HEK293 (cell line): ENCODE results near the gene LDHD.

Source experiments
- CTCF ChIA-PET: fragments of 350-600 bp; formaldehyde crosslinking; extraction: SDS; loops from one replicate; lab custom pipeline; 2021; ENCODE audit warnings: antibody characterized with exemption; lab: Yijun Ruan, JAX
- POLR2A ChIA-PET: fragments of 300-600 bp; formaldehyde crosslinking; extraction: SDS; loops from one replicate; lab custom pipeline; 2020; ENCODE audit warnings: antibody characterized with exemption, inconsistent platforms; lab: Yijun Ruan, JAX
- H3K27ac ChIP-seq: fragments of 200-500 bp; sonication (Bioruptor generic); 2 replicates; pipeline ENCODE4 v1.5.1; 2014; ENCODE audit warnings: low read depth, low read length, control low read depth, inconsistent platforms; ENCODE audit errors: extremely low read depth
- H3K36me3 ChIP-seq, 2 experiments: fragments of 200-500 bp in 1 of 2; sonication (Bioruptor generic) in 1 of 2; 1 replicate in 1 of 2; 2 replicates in 1 of 2; pipeline ENCODE4 v1.5.1; 2014 to 2017; ENCODE audit warnings: inconsistent platforms in 2 of 2, low read length in 2 of 2; ENCODE audit not compliant: control insufficient read depth in 2 of 2, insufficient read depth in 1 of 2
- H3K4me1 ChIP-seq: fragments of 200-500 bp; sonication (Bioruptor generic); 2 replicates; pipeline ENCODE4 v1.5.1; 2014; ENCODE audit warnings: mild to moderate bottlenecking, low read length, inconsistent platforms; ENCODE audit not compliant: control insufficient read depth, insufficient read depth
- H3K4me3 ChIP-seq: 2 replicates; pipeline ENCODE4 v1.5.1; 2011; ENCODE audit warnings: low read depth, mild to moderate bottlenecking, control low read depth, low read length, moderate library complexity
- H3K9me3 ChIP-seq: fragments of 200-500 bp; sonication (Bioruptor generic); 2 replicates; pipeline ENCODE4 v1.5.1; 2014; ENCODE audit warnings: low read depth, low read length, inconsistent platforms; ENCODE audit not compliant: control insufficient read depth, insufficient read depth
- BCL11B ChIP-seq: fragments of 450-650 bp; formaldehyde crosslinking; IDR thresholded peaks from 2 replicates; pipeline ENCODE4 v1.5.1; 2016; ENCODE audit warnings: low read depth, missing biosample characterization, missing genetic modification characterization
- FEZF1 ChIP-seq: fragments of 450-650 bp; formaldehyde crosslinking; IDR thresholded peaks from 2 replicates; pipeline ENCODE4 v1.5.1; 2016; ENCODE audit warnings: missing biosample characterization, missing genetic modification characterization
- GLI4 ChIP-seq: fragments of 450-650 bp; formaldehyde crosslinking; IDR thresholded peaks from 2 replicates; pipeline ENCODE4 v1.5.1; 2016; ENCODE audit warnings: missing biosample characterization, missing genetic modification characterization
- SCRT2 ChIP-seq: fragments of 450-650 bp; formaldehyde crosslinking; IDR thresholded peaks from 2 replicates; pipeline ENCODE4 v1.5.1; 2016; ENCODE audit warnings: missing biosample characterization, missing genetic modification characterization
- SP7 ChIP-seq: fragments of 450-650 bp; formaldehyde crosslinking; IDR thresholded peaks from 2 replicates; pipeline ENCODE4 v1.5.1; 2016; ENCODE audit warnings: missing biosample characterization, missing genetic modification characterization
- TCF7L2 ChIP-seq: IDR thresholded peaks from 2 replicates; pipeline ENCODE4 v1.6.1; 2011; ENCODE audit warnings: low read depth, mild to moderate bottlenecking, inconsistent platforms, low read length, moderate library complexity, borderline replicate concordance
- ZNF174 ChIP-seq: fragments of 450-650 bp; formaldehyde crosslinking; IDR thresholded peaks from 2 replicates; pipeline ENCODE4 v1.5.0; 2017; ENCODE audit warnings: missing biosample characterization, mild to moderate bottlenecking, missing genetic modification characterization
- ZNF350 ChIP-seq: fragments of 450-650 bp; formaldehyde crosslinking; IDR thresholded peaks from 2 replicates; pipeline ENCODE4 v1.5.0; 2017; ENCODE audit warnings: missing biosample characterization, mild to moderate bottlenecking, missing genetic modification characterization
- ZNF37A ChIP-seq: fragments of 450-650 bp; IDR thresholded peaks from 2 replicates; pipeline ENCODE4 v1.5.1; 2018; ENCODE audit warnings: missing biosample characterization, missing genetic modification characterization
- ZNF394 ChIP-seq: fragments of 450-650 bp; formaldehyde crosslinking; IDR thresholded peaks from 2 replicates; pipeline ENCODE4 v1.5.1; 2016; ENCODE audit warnings: missing biosample characterization, missing genetic modification characterization, mild to moderate bottlenecking, moderate library complexity, borderline replicate concordance
- ZNF426 ChIP-seq: fragments of 450-650 bp; formaldehyde crosslinking; IDR thresholded peaks from 2 replicates; pipeline ENCODE4 v1.5.1; 2017; ENCODE audit warnings: missing biosample characterization, missing genetic modification characterization, mild to moderate bottlenecking, inconsistent platforms, moderate library complexity
- ZNF501 ChIP-seq: fragments of 450-650 bp; formaldehyde crosslinking; IDR thresholded peaks from 2 replicates; pipeline ENCODE4 v1.5.1; 2016; ENCODE audit warnings: missing biosample characterization, missing genetic modification characterization
- ZNF555 ChIP-seq: fragments of 450-650 bp; formaldehyde crosslinking; conservative IDR thresholded peaks from 2 replicates; pipeline ENCODE4 v1.5.1; 2017; ENCODE audit warnings: missing biosample characterization, mild to moderate bottlenecking, missing genetic modification characterization, inconsistent platforms
- ZNF561 ChIP-seq: fragments of 450-650 bp; IDR thresholded peaks from 2 replicates; pipeline ENCODE4 v1.5.1; 2018; ENCODE audit warnings: missing biosample characterization, missing genetic modification characterization, borderline replicate concordance
- ZNF747 ChIP-seq: fragments of 450-650 bp; formaldehyde crosslinking; IDR thresholded peaks from 2 replicates; pipeline ENCODE4 v1.5.1; 2016; ENCODE audit warnings: missing biosample characterization, missing genetic modification characterization
- ZNF785 ChIP-seq: fragments of 450-650 bp; formaldehyde crosslinking; IDR thresholded peaks from 2 replicates; pipeline ENCODE4 v1.5.1; 2016; ENCODE audit warnings: missing biosample characterization, missing genetic modification characterization
- TF ChIP-seq, protein P1 (sequence below): fragments of 450-650 bp; IDR thresholded peaks from 2 replicates; pipeline ENCODE4 v1.5.1; 2018; ENCODE audit warnings: missing biosample characterization, missing genetic modification characterization
- TF ChIP-seq, protein P2 (sequence below): fragments of 450-650 bp; formaldehyde crosslinking; IDR thresholded peaks from 2 replicates; pipeline ENCODE4 v1.5.1; 2016; ENCODE audit warnings: missing biosample characterization, missing genetic modification characterization, low read depth
- TF ChIP-seq, protein P3 (sequence below): fragments of 450-650 bp; formaldehyde crosslinking; IDR thresholded peaks from 2 replicates; pipeline ENCODE4 v1.5.1; 2017; ENCODE audit warnings: missing biosample characterization, missing genetic modification characterization
- TF ChIP-seq, protein P4 (sequence below): fragments of 450-650 bp; formaldehyde crosslinking; IDR thresholded peaks from 2 replicates; pipeline ENCODE4 v1.5.0; 2017; ENCODE audit warnings: missing biosample characterization, missing genetic modification characterization, borderline replicate concordance
- TF ChIP-seq, protein P5 (sequence below): fragments of 450-650 bp; formaldehyde crosslinking; IDR thresholded peaks from 2 replicates; pipeline ENCODE4 v1.5.1; 2016; ENCODE audit warnings: missing biosample characterization, missing genetic modification characterization
- TF ChIP-seq, protein P6 (sequence below): fragments of 450-650 bp; formaldehyde crosslinking; IDR thresholded peaks from 2 replicates; pipeline ENCODE4 v1.5.1; 2016; ENCODE audit warnings: missing biosample characterization, missing genetic modification characterization
- TF ChIP-seq, protein P7 (sequence below): fragments of 450-650 bp; formaldehyde crosslinking; IDR thresholded peaks from 2 replicates; pipeline ENCODE4 v1.5.1; 2016; ENCODE audit warnings: missing biosample characterization, missing genetic modification characterization

The LDHD gene

DNA sequence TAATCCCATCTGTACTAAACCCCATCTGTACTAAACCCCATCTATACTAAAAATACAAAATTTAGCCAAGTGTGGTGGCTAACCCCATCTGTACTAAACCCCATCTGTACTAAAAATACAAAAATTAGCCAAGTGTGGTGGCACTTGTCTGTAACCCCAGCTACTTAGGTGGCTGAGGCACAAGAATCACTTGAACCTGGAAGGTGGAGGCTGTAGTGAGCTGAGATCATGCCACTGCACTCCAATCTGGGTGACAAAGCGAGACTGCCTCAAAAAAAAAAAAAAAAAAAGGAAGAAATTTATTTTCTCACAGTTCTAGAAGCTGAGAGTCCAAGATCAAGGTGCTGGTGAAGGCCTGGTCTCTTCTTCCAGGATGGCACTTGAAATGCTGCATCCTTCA, 43.8 kb upstream of the LDHD start (continued):
- TF ChIP-seq, protein P1, sequence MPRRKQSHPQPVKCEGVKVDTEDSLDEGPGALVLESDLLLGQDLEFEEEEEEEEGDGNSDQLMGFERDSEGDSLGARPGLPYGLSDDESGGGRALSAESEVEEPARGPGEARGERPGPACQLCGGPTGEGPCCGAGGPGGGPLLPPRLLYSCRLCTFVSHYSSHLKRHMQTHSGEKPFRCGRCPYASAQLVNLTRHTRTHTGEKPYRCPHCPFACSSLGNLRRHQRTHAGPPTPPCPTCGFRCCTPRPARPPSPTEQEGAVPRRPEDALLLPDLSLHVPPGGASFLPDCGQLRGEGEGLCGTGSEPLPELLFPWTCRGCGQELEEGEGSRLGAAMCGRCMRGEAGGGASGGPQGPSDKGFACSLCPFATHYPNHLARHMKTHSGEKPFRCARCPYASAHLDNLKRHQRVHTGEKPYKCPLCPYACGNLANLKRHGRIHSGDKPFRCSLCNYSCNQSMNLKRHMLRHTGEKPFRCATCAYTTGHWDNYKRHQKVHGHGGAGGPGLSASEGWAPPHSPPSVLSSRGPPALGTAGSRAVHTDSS (tag by site-specific recombination), result no peak
- no peak for TF ChIP-seq ZNF174 (tag by site-specific recombination)
- no peak for TF ChIP-seq GLI4 (tag by site-specific recombination)
- TF ChIP-seq, protein P2, sequence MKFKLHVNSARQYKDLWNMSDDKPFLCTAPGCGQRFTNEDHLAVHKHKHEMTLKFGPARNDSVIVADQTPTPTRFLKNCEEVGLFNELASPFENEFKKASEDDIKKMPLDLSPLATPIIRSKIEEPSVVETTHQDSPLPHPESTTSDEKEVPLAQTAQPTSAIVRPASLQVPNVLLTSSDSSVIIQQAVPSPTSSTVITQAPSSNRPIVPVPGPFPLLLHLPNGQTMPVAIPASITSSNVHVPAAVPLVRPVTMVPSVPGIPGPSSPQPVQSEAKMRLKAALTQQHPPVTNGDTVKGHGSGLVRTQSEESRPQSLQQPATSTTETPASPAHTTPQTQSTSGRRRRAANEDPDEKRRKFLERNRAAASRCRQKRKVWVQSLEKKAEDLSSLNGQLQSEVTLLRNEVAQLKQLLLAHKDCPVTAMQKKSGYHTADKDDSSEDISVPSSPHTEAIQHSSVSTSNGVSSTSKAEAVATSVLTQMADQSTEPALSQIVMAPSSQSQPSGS (tag by site-specific recombination), result no peak
- no peak for TF ChIP-seq SP7 (tag by site-specific recombination)
- TF ChIP-seq ZNF501 (tag by site-specific recombination), result no peak
- TF ChIP-seq ZNF426 (tag by site-specific recombination), result no peak
- TF ChIP-seq SCRT2 (tag by site-specific recombination), result no peak
- no peak for TF ChIP-seq TCF7L2
- TF ChIP-seq, protein P3, sequence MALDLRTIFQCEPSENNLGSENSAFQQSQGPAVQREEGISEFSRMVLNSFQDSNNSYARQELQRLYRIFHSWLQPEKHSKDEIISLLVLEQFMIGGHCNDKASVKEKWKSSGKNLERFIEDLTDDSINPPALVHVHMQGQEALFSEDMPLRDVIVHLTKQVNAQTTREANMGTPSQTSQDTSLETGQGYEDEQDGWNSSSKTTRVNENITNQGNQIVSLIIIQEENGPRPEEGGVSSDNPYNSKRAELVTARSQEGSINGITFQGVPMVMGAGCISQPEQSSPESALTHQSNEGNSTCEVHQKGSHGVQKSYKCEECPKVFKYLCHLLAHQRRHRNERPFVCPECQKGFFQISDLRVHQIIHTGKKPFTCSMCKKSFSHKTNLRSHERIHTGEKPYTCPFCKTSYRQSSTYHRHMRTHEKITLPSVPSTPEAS (tag by site-specific recombination), result no peak
- TF ChIP-seq, protein P4, sequence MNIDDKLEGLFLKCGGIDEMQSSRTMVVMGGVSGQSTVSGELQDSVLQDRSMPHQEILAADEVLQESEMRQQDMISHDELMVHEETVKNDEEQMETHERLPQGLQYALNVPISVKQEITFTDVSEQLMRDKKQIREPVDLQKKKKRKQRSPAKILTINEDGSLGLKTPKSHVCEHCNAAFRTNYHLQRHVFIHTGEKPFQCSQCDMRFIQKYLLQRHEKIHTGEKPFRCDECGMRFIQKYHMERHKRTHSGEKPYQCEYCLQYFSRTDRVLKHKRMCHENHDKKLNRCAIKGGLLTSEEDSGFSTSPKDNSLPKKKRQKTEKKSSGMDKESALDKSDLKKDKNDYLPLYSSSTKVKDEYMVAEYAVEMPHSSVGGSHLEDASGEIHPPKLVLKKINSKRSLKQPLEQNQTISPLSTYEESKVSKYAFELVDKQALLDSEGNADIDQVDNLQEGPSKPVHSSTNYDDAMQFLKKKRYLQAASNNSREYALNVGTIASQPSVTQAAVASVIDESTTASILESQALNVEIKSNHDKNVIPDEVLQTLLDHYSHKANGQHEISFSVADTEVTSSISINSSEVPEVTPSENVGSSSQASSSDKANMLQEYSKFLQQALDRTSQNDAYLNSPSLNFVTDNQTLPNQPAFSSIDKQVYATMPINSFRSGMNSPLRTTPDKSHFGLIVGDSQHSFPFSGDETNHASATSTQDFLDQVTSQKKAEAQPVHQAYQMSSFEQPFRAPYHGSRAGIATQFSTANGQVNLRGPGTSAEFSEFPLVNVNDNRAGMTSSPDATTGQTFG (tag by site-specific recombination), result no peak
- TF ChIP-seq, protein P5, sequence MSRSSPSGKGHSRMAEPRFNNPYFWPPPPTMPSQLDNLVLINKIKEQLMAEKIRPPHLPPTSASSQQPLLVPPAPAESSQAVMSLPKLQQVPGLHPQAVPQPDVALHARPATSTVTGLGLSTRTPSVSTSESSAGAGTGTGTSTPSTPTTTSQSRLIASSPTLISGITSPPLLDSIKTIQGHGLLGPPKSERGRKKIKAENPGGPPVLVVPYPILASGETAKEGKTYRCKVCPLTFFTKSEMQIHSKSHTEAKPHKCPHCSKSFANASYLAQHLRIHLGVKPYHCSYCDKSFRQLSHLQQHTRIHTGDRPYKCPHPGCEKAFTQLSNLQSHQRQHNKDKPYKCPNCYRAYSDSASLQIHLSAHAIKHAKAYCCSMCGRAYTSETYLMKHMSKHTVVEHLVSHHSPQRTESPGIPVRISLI (tag by site-specific recombination), result no peak
- TF ChIP-seq ZNF37A (tag by site-specific recombination), result no peak
- TF ChIP-seq, protein P6, sequence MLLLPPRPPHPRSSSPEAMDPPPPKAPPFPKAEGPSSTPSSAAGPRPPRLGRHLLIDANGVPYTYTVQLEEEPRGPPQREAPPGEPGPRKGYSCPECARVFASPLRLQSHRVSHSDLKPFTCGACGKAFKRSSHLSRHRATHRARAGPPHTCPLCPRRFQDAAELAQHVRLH (tag by site-specific recombination), result no peak

DNA sequence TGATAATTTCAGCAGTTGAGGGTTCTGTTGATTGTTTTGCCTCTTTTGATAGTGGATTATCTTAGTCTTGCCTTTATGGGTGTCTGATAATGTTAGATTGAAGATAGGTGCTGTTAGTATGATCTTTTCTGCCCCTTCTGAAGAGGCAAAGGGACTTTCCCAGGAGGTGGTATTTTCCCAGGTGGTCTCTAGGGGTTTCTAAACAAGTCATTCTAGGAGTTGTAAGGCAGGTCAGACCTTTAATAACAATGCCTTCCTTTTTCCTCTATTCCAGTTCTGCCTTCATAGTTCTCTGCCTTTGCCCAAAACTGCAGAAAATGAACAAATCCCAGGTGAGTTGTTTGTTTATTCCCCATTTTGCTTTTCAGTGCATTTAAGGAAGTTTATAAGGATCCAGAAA, 36.1 kb upstream of the LDHD start:
- H3K4me1 ChIP-seq, result no peaks in the 10 kb centered on the region
- H3K9me3 ChIP-seq, result no peaks in the 10 kb centered on the region
- ChIA-PET POLR2A (no interaction called here), CTCF (no interaction called here)
- H3K27ac ChIP-seq, result no peak overlapping the region
- H3K4me3 ChIP-seq, result no peak overlapping the region
- peaks cover 19 to 48% of the 10 kb centered on the region in 2 experiments for H3K36me3 ChIP-seq
- TF ChIP-seq ZNF561 (no peak), ZNF747 (tag by site-specific recombination) (no peak), ZNF555 (tag by site-specific recombination) (no peak), TCF7L2 (no peak), ZNF350 (tag by site-specific recombination) (no peak), BCL11B (tag by site-specific recombination) (no peak), FEZF1 (tag by site-specific recombination) (no peak), ZNF785 (tag by site-specific recombination) (no peak), ZNF394 (tag by site-specific recombination) (no peak)
- TF ChIP-seq, protein P7, sequence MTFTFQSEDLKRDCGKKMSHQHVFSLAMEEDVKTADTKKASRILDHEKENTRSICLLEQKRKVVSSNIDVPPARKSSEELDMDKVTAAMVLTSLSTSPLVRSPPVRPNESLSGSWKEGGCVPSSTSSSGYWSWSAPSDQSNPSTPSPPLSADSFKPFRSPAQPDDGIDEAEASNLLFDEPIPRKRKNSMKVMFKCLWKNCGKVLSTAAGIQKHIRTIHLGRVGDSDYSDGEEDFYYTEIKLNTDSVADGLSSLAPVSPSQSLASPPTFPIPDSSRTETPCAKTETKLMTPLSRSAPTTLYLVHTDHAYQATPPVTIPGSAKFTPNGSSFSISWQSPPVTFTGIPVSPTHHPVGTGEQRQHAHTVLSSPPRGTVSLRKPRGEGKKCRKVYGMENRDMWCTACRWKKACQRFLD (tag by site-specific recombination), result no peak
